Heart left ventricle (tissue), 16 donors: Measurements from ENCODE around the gene MC2R. TPM values are rescaled to one million over a fixed set of nuclear protein-coding genes. Genes with fewer than 3 reads are reported as not detected.

ENCODE experiments used
- ATAC-seq, 4 donors: fragments of 200-7000 bp; cut with Tn5 transposase; one replicate each; pipeline ENCODE4 v1.9.1; 2020 to 2022; ENCODE audit warnings: moderate library complexity in 4 of 4, mild to moderate bottlenecking in 3 of 4, moderate number of reproducible peaks in 1 of 4
- DNase-seq, 5 donors: peaks; one replicate each; pipeline ENCODE4 v3.0.0-alpha.2; 2020
- H3K27ac ChIP-seq, 12 donors: fragments of 200-600 bp; sonication (generic) in 4 of 12; one replicate each; pipeline versions ENCODE4 v1.5.0 to v1.8.0; 2016 to 2022; ENCODE audit warnings: mild to moderate bottlenecking in 2 of 12
- H3K27me3 ChIP-seq, 9 donors: fragments of 200-600 bp; sonication (generic) in 2 of 9; one replicate each; pipeline versions ENCODE4 v1.5.1 to v1.8.0; 2016 to 2022; ENCODE audit warnings: mild to moderate bottlenecking in 3 of 9
- H3K36me3 ChIP-seq, 9 donors: fragments of 200-600 bp; sonication (generic) in 2 of 9; one replicate each; pipeline versions ENCODE4 v1.5.0 to v1.8.0; 2018 to 2022; ENCODE audit warnings: mild to moderate bottlenecking in 2 of 9
- H3K4me1 ChIP-seq, 12 donors: fragments of 200-600 bp; sonication (generic) in 4 of 12; one replicate each; pipeline versions ENCODE4 v1.5.0 to v1.8.0; 2016 to 2022; ENCODE audit warnings: mild to moderate bottlenecking in 3 of 12
- H3K4me3 ChIP-seq, 12 donors: fragments of 200-600 bp; sonication (generic) in 4 of 12; one replicate each; pipeline versions ENCODE4 v1.5.0 to v1.8.0; 2017 to 2022; ENCODE audit warnings: mild to moderate bottlenecking in 9 of 12, moderate library complexity in 4 of 12
- H3K9me3 ChIP-seq, 12 donors: fragments of 200-600 bp; sonication (generic) in 4 of 12; one replicate each; pipeline versions ENCODE4 v1.5.0 to v1.8.0; 2016 to 2022; ENCODE audit warnings: mild to moderate bottlenecking in 1 of 12
- CTCF ChIP-seq, 12 donors: fragments of 200-600 bp; sonication (generic) in 4 of 12; IDR thresholded peaks; one replicate each; pipeline versions ENCODE4 v1.5.0 to v1.8.0; 2018 to 2022; ENCODE audit warnings: antibody characterized with exemption in 12 of 12, mild to moderate bottlenecking in 5 of 12
- POLR2A ChIP-seq, 2 donors: fragments of 450-650 bp; IDR thresholded peaks; one replicate each; pipeline ENCODE4 v1.6.1; 2017; ENCODE audit warnings: antibody characterized with exemption in 2 of 2, mild to moderate bottlenecking in 2 of 2, moderate library complexity in 2 of 2
- WGBS, 4 donors: extraction: QIAGEN DNeasy Blood & Tissue Kit in 2 of 4; methylation state at CpG; one replicate each; pipeline versions ENCODE4 v1.1.5 to v1.1.7; 2013 to 2018; 5-methylcytosine and 5-hydroxymethylcytosine counted together
- intact Hi-C, 10 donors: fragments of 100-400 bp; cut with DNase I; formaldehyde crosslinking; loops; one replicate each; pipeline versions ENCODE4 v1.11.1 to v1.14.2; 2022
- polyA plus RNA-seq, 2 donors: library from polyadenylated mRNA; stranded (reverse); fragments of 200-250 nt; gene quantifications; one replicate each; pipeline ENCODE4 v1.2.3, GENCODE V29; 2013
- total RNA-seq, 9 donors: library from RNA; depleted of rRNA in 2 of 9; stranded (reverse); fragments of >200 nt in 2 of 9; fragmentation: NEBNext Ultra II Directional in 3 of 9; extraction: Animal tissue kit (Norgen Biotek cat#: 25700) in 3 of 9; gene quantifications; one replicate each; pipeline versions ENCODE4 v1.1.0 to v1.2.4, GENCODE V29; 2016 to 2023
- donor health status: ischemic (EF 13 %, LVEDD 7.1; RV severe dilation, severe dysfunction).
- donor health status: healthy with polysubstance abuse.
- donor health status: DM: no; HTN: yes; CAD: no.
- donor health status: DM: no; HTN: no; CAD: no.
- donor health status: ischemic (EF 25% LVEDD 6.9; RV normal size, moderate dysfunction).
- donor health status: ischemic (EF 25% LVEDD 5.7; RV mildly dilated, moderate dysfunction).
- donor health status: healthy.
- donor health status: DM: yes; HTN: yes; CAD: no.
- donor health status: ischemic (EF 35%, LVEDD 5.7; RV mildly dilated, moderate dysfunction).
- donor health status: nonischemic (EF 11% LVEDD 7.7; RV severe dilation, severe dysfunction).
- donor health status: DM: yes; HTN: yes; CAD: no.
- donor health status: PGD.
- donor health status: ischemic (EF 29% LVEDD 5.4; RV normal size, mild dysfunction).
- donor health status: nonischemic (EF 23%, LVEDD 6.1; RV moderate dilation, normal function).

The MC2R gene
- total and polyA plus RNA-seq, 11 donors, result not detected

- TF ChIP-seq POLR2A (IDR thresholded peaks at IDR 0.05) (no peak), CTCF (IDR thresholded peaks at IDR 0.05) (no peak)
- intact Hi-C loops, result loop anchor here in 1 of 10 donors (10.0 kb wide), 1 partner anchor 58 kb away; no protein-coding TSS in a partner anchor
- WGBS, 4 donors, result 71 to 82% (median 81%) methylated on average over 4 of the region's 4 CpGs
Measured at GRCh38 chr18:13877157-13877556, 38.2 kb downstream of the MC2R start.

GRCh38 chr18:13874558-13874957, 40.8 kb downstream of the MC2R start:
- TF ChIP-seq POLR2A (IDR thresholded peaks at IDR 0.05), result no peak
- TF ChIP-seq CTCF (IDR thresholded peaks at IDR 0.05), result no peak
- no peaks in the 10 kb centered on the region for H3K36me3 ChIP-seq
- 77 to 84% (median 81%) methylated on average over 4 of the region's 4 CpGs for WGBS, 4 donors

More at GRCh38 chr18:13877157-13877556, 38.2 kb downstream of the MC2R start:
- no peaks in the 10 kb centered on the region for H3K9me3 ChIP-seq
- DNase-seq, result no peak
- no peaks in the 10 kb centered on the region for H3K4me1 ChIP-seq
- no peaks in the 10 kb centered on the region for H3K36me3 ChIP-seq
- ATAC-seq, result no peak
- no peak overlapping the region for H3K27ac ChIP-seq
- H3K27me3 ChIP-seq, result peaks cover 0 to 18% (median 4%) of the 10 kb centered on the region in 9 donors
- no peak overlapping the region for H3K4me3 ChIP-seq

GRCh38 chr18:13872932-13873331, 42.4 kb downstream of the MC2R start:
- TF ChIP-seq POLR2A (IDR thresholded peaks at IDR 0.05) (no peak), CTCF (IDR thresholded peaks at IDR 0.05) (no peak)
- no peaks in the 10 kb centered on the region for H3K9me3 ChIP-seq
- peaks cover 0 to 54% (median 33%) of the 10 kb centered on the region in 9 donors for H3K27me3 ChIP-seq
- intact Hi-C loops, result loop anchor here in 1 of 10 donors (10.0 kb wide), 1 partner anchor 62 kb away; no protein-coding TSS in a partner anchor
- no peak for DNase-seq
- no peak overlapping the region for H3K27ac ChIP-seq
- ATAC-seq, result no peak
- WGBS, 4 donors, result 38 to 70% (median 52%) methylated on average over 5 of the region's 5 CpGs
- H3K4me1 ChIP-seq, result peaks cover 0 to 5% (median 0%) of the 10 kb centered on the region in 12 donors
- no peaks in the 10 kb centered on the region for H3K36me3 ChIP-seq
- no peak overlapping the region for H3K4me3 ChIP-seq

More at GRCh38 chr18:13874558-13874957, 40.8 kb downstream of the MC2R start:
- ATAC-seq (no peak), DNase-seq (no peak)
- no peaks in the 10 kb centered on the region for H3K9me3 ChIP-seq
- H3K4me3 ChIP-seq, result no peak overlapping the region
- H3K27me3 ChIP-seq, result peaks cover 0 to 38% (median 20%) of the 10 kb centered on the region in 9 donors
- H3K27ac ChIP-seq, result no peak overlapping the region
- intact Hi-C loops, result loop anchor here in 1 of 10 donors (10.0 kb wide), 1 partner anchor 60 kb away; no protein-coding TSS in a partner anchor
- H3K4me1 ChIP-seq, result no peaks in the 10 kb centered on the region

- H3K4me3 ChIP-seq, result no peak overlapping the region
- peaks cover 0 to 5% (median 0%) of the 10 kb centered on the region in 12 donors for H3K4me1 ChIP-seq
- ATAC-seq (no peak), DNase-seq (no peak)
- WGBS, 4 donors, result 84 to 86% (median 85%) methylated on average over 14 of the region's 14 CpGs
- H3K36me3 ChIP-seq, result no peaks in the 10 kb centered on the region
- H3K27me3 ChIP-seq, result peaks cover 0 to 58% (median 33%) of the 10 kb centered on the region in 9 donors
- no peaks in the 10 kb centered on the region for H3K9me3 ChIP-seq
- no peak overlapping the region for H3K27ac ChIP-seq
- TF ChIP-seq POLR2A (IDR thresholded peaks at IDR 0.05), result no peak
- TF ChIP-seq CTCF (IDR thresholded peaks at IDR 0.05), result no peak
- intact Hi-C loops, result loop anchor here in 1 of 10 donors (10.0 kb wide), 1 partner anchor 62 kb away; no protein-coding TSS in a partner anchor
Measured at GRCh38 chr18:13872373-13872772, 43.0 kb downstream of the MC2R start.
